Keratinocyte (primary cell): ENCODE data around the gene PAPPA2.

ENCODE experiments used
- EZH2 ChIP-seq: IDR thresholded peaks from one replicate; pipeline ENCODE4 v1.6.1; 2012; ENCODE audit warnings: inconsistent platforms, mild to moderate bottlenecking, low read length, moderate library complexity
- TF ChIP-seq, protein P1 (sequence below), 3 experiments: IDR thresholded peaks in 1 of 3; conservative IDR thresholded peaks in 1 of 3; optimal IDR thresholded peaks in 1 of 3; 2 replicates in 2 of 3; 3 replicates in 1 of 3; pipeline versions ENCODE3 to v1.5.1; 2011; ENCODE audit warnings: low read length in 3 of 3, mild to moderate bottlenecking in 3 of 3, moderate library complexity in 2 of 3, control low read depth in 1 of 3, inconsistent platforms in 1 of 3; ENCODE audit not compliant: insufficient read depth in 2 of 3; ENCODE audit errors: extremely low read depth in 1 of 3

DNA sequence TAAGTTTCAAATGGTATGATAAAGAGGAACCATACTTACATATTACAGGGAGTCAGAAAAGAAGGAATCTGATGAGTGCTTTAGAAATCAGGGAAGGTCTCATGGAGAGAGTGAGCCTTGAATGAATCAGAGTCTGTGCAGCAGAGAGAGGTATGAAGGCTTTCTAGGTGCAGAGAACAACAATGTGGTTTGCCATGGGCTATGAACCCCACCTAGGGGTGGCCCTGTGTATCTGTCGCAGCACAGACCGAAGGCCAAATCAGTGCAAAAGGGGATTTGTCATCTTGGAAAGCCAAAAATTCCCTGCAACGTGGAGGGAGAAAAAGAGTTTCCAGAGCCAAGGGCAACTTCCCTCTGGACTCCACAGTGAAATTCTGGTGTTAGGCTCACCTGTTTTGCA, 3.5 kb downstream of the PAPPA2 start:
- no peak for TF ChIP-seq EZH2
- TF ChIP-seq, protein P1, sequence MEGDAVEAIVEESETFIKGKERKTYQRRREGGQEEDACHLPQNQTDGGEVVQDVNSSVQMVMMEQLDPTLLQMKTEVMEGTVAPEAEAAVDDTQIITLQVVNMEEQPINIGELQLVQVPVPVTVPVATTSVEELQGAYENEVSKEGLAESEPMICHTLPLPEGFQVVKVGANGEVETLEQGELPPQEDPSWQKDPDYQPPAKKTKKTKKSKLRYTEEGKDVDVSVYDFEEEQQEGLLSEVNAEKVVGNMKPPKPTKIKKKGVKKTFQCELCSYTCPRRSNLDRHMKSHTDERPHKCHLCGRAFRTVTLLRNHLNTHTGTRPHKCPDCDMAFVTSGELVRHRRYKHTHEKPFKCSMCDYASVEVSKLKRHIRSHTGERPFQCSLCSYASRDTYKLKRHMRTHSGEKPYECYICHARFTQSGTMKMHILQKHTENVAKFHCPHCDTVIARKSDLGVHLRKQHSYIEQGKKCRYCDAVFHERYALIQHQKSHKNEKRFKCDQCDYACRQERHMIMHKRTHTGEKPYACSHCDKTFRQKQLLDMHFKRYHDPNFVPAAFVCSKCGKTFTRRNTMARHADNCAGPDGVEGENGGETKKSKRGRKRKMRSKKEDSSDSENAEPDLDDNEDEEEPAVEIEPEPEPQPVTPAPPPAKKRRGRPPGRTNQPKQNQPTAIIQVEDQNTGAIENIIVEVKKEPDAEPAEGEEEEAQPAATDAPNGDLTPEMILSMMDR (optimal IDR thresholded peaks at IDR 0.05 in 1 of 3, IDR thresholded peaks at IDR 0.05 in 1 of 3, conservative IDR thresholded peaks at IDR 0.05 in 1 of 3; ENCODE audit: extremely low read depth in 1 of 3, insufficient read depth in 2 of 3, low read length in 3 of 3), result peak; percentile 56 to 67 (median 60)
